GM18870 (cell line): ENCODE data around the gene HSD17B3.
"Not testable (repeated sequence)": the region's sequence is repeated elsewhere in the genome, so short reads cannot be mapped to it uniquely, and the experiment has no call there.

ENCODE experiments used
- ATAC-seq: cut with Tn5 transposase; IDR thresholded peaks from one replicate; pipeline ENCODE4 v1.9.1; 2021; ENCODE audit warnings: moderate library complexity; ENCODE audit not compliant: unreplicated experiment

Gene HSD17B3

GRCh38 chr9:96236854-96237550 lies 65.0 kb downstream of the HSD17B3 start:
- ATAC-seq, result no peak

- ATAC-seq, result not testable (repeated sequence)
Observed at GRCh38 chr9:96236337-96236736, 65.6 kb downstream of the HSD17B3 start.

- no peak for ATAC-seq
Observed at GRCh38 chr9:96232539-96233241, 69.3 kb downstream of the HSD17B3 start.

- no peak for ATAC-seq
Observed at GRCh38 chr9:96232164-96232538, 69.8 kb downstream of the HSD17B3 start.

- ATAC-seq, result no peak
Observed at GRCh38 chr9:96230002-96230401, 72.0 kb downstream of the HSD17B3 start.

GRCh38 chr9:96222132-96222531 lies 79.8 kb downstream of the HSD17B3 start:
- no peak for ATAC-seq

GRCh38 chr9:96219900-96220257 lies 82.1 kb downstream of the HSD17B3 start:
- ATAC-seq, result no peak

- ATAC-seq, result no peak
Observed at GRCh38 chr9:96219026-96219899, 82.7 kb downstream of the HSD17B3 start.

GRCh38 chr9:96217754-96218693 lies 84.0 kb downstream of the HSD17B3 start:
- ATAC-seq, result no peak

GRCh38 chr9:96217294-96217707 lies 84.7 kb downstream of the HSD17B3 start:
- ATAC-seq, result no peak

GRCh38 chr9:96216583-96216982 lies 85.4 kb downstream of the HSD17B3 start:
- no peak for ATAC-seq

GRCh38 chr9:96215841-96216240 lies 86.1 kb downstream of the HSD17B3 start:
- ATAC-seq, result no peak

GRCh38 chr9:96214635-96215034 lies 87.3 kb downstream of the HSD17B3 start:
- ATAC-seq, result no peak

- no peak for ATAC-seq
Observed at GRCh38 chr9:96209407-96210271, 92.3 kb downstream of the HSD17B3 start.

GRCh38 chr9:96206156-96206751 lies 95.7 kb downstream of the HSD17B3 start:
- no peak for ATAC-seq

GRCh38 chr9:96204853-96205252 lies 97.1 kb downstream of the HSD17B3 start:
- no peak for ATAC-seq

GRCh38 chr9:96203867-96204501 lies 98.0 kb downstream of the HSD17B3 start:
- ATAC-seq, result no peak

- no peak for ATAC-seq
Observed at GRCh38 chr9:96202971-96203780, 98.8 kb downstream of the HSD17B3 start.
